NCI-H82 treated with DMSO at 0.1 percent for 48 hours (cell line): ENCODE results near the gene PTPRF.

ENCODE experiments used
- DNase-seq: peaks from one replicate; lab custom pipeline; 2025; ENCODE audit not compliant: unreplicated experiment; lab: John Stamatoyannopoulos, UW

Gene PTPRF

DNA sequence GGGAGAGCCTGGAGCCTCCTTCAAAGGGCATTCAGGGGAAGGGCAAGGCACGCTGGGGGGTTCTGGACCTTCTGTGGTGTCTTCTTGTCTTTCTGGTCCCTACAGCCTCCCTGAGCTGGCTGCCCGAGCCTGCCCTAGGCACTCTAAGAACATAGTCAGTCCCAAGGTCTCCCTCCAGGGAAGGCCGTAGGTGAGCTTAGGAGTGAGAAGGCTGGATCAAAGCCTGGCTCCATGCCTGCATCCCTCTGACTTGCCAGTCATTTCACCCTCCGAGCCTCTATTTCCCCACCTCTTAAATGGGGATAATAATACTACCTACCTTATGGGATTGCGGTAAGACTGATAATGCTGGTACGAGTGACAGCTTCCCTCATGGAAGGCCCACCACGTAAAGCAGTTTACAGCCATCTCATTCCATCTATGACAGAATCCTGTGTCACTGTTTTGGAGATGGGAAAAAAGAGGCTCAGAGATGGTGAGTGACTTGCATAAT is 20.8 kb downstream of the PTPRF start:
- DNase-seq = no peak

DNA sequence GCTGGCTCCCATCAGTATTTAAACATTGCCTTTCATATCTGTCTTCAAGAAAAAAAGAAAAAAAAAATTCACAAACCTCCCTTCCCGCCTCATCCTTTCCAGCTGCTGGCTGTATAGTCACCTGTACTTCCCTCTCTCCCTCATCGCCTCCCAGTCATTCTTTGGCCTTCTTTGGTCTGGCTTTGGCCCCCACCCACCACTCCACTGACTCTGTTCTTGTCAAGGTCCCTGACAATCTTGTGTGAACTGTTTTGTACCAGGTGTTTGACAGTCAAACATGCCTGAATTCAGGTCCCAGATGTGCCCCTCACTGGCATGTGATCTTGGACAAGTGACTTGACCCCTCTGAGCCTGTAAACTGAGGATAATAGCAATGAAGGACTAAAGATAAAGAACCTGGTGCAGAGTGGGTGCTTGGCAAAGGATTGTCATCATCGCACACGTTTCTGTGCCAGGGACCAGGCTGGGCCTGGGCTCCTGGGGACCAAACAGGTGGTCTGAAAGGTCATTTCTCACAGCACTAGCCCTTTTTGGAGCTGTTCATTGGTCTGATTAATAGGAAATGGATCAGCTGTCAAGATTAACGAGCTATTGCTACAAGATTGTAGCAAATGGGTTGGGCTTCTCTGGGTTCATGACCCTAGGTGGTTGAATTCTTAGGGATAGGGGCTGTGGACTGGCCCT is 21.5 kb downstream of the PTPRF start:
- no peak for DNase-seq

DNA sequence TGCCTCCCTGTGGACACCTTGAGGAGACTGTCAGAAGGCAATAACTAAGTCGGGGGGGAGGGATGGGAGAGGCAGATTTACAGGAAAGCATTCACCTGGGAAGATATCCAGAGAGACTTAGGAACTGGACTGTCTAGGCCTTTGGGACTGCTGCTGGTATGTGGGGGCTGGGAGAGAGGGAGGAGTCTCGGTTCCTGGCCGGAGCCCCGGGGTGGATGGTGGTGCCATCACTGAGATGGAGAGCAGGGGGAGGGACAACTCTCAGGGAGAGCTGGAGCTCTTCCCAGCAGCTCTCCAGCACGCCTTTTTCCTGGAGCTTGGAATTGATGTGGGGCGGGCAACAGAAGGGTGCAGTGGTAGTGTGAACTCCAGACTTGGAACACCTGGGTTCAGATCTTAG is 22.1 kb downstream of the PTPRF start:
- DNase-seq = no peak

DNA sequence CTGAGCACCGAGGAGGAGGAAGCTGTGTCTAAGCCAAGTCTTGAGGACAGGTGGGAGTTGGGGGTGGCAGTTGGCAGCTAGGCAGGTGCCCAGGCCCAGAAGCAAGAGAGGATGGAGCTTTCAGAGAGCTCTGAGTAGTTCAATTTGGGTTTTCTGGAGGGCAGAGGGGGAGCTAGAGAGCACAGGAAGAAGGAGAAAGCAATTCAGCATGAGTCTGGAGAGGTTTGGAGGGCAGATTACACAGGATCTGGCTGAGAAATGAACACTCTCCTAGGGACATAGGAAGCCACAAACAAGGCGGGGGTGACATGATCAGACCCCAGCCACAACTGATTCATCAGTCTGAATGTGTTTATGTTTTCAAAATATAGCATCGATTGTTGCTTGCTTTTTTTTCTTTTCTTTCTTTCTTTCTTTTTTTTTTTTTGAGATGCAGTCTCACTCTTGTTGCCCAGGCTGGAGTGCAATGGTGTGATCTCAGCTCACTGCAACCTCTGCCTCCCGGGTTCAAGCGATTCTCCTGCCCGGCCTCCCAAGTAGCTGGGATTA is 23.8 kb downstream of the PTPRF start:
- no peak for DNase-seq

DNA sequence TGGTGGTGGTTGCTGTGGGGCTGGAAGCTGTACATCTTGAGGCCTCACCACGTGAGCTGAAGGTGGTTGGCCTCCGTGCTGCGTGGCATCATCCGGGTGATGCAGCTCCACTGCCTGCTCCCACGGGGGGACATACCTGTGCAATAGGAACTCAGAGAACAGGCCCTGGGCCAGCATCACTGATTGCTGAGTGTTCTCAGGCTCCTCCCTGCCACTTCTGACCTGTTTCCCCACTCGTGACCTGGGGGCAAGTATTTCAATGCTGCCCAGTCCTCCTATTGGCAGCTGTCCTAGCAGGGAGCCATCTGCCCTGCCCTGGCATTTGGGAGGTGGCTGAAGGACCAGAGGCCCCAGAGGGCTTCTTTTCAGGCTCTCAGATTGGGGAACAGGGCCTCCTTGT is 26.1 kb downstream of the PTPRF start:
- no peak for DNase-seq

DNA sequence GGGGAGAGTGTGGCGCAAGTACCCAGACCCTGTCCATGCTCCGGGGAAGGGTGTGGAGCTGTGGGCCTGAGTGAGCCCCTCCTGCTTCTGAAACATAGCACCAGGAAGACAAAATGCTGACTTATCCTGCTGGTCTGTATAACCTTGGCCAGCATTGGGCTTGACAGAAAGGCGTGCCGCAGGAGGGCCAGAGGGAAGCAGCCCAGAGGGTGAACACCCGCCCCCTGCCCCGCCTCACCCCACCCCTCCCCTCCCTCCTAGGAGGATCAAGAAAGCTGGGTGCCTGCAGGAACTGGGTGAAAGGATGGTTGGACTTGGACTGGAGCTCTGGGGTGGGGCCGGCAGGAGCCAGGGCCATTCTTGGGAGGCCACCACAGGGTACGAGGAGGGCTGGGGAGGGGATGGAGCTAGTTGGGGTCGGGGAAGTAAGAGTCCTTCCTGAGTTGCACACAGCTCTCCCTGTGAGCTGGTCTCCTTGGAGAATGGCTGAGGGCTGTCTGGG is 27.1 kb downstream of the PTPRF start:
- no peak for DNase-seq

DNA sequence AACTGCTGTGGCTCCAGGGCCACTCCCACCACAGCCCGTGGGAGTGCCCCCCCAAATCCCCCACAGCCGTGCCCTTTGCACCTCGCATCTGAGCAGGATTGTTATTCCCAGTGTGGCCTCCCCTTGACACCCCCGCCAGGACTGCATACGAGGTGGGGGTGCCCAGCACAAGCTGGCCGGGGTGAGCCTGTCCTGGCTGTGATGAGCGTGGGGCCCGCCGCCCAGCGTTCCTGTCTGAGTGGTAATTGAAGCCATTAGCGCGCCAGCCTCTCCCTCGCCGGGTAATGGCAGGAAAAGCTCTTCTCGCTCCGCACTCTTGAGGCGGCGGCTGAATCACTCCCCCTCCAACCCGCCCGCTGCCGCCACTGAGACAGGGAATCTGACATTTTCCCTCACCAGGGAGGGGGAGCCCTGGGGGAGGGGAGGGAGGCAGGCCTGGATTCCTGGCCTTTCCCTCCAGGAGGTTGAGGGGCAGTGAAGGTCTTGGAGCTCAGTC is 27.7 kb downstream of the PTPRF start:
- no peak for DNase-seq

DNA sequence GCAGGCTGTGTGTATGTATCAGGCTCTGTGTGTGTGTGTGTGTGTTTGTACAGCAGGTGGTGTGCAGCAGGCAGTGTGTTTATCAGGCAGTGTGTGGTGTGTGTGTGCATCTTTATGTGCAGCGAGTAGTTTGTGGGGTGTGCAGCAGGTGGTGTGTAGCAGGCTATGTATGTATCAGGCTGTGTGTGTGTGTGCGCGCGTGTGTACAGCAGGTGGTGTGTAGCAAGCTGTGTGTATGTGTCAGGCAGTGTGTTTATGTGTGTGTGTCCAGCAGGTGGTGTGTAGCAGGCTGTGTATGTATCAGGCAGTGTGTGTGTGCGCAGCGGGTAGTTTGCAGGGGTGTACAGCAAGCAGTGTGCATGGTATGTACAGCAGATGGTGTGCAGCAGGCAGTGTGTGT is 29.0 kb downstream of the PTPRF start:
- DNase-seq = no peak

DNA sequence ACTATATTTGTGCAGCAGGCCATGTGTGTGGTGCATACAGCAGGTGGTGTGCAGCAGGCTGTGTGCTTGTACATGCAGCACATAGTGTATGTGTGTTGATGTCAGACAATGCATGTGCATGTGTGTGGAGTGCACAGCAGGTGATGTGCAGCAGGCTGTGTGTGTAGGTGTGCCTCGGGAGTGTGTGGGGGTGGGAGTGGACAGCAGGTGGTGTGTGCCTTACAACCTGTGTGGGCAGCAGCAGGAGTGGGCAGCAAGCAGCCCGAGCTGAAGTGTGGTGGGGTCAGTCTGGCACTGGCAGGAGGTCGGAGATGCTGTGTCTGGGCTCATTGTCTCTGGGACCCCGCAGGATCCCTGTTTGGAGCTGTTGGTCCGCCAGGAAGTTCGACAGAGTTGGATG is 29.6 kb downstream of the PTPRF start:
- no peak for DNase-seq

DNA sequence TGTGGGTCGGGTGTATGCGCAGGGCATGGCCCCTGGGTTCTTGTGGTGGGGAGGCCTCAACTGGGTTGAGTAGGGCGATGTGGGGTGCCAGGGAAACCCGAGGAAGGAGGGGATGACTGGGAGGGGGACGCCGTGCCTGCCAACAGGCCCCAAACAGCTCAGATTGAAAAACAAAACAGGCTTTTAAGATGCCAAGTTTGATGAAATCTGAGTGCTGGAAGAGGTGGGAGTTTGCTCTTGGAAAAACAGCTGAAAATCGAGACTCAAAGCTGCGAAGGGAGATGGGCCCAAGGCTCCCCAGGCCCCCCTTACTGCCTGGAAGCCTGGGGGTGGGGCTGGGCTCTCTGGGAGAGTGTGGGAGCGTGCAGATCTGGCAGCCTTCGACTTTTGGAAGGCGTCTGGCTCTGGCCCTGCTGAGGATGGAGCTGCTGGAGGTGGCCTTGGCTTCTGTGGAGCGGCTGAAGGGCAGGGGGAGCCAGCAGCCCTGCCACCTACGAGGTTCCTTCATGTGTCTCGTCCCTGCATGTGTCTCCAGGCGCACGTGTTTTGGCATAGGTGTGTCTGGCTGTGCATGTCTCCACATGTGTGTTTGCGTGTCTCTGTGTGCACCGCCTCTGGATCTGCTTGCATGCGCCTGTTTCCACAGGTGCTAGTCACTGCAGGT is 33.3 kb downstream of the PTPRF start:
- no peak for DNase-seq

DNA sequence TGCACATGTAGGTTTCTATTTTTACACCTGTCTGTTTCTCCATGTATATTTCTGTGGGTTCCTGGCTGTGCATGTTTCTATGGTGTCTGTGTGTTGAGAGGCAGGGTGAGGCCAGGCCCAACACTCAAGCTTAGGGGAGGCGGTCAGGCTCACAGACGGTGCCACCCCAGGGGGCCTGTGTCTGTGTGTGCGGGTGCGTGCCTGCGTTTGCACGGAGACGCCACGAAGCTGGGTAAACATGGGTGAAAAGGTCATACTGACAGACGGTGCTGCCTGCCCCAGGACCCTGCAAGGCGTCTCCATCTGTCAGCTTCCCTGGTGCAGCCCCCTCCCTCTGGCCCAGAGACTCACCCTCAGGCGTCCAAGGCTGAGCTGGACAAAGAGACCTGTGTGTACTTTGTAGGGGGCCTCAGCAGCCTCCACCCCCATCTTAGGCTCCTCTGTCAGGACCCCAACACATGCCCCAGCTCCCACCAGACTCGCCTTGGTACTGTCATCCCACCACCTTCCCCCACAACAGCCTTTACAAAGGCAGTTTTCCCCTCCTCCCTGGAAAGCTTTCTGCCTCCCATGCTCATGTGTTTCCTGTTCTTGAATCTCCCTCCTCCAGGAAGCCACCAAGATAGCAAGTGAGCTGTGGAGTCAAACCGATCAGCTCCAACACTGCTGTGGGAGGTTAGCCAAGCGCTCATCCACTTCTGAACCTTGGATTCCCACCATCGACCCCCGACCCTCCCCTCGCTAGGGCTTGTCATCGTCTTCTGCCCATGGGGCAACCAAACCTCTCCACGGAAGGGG is 34.1 kb downstream of the PTPRF start:
- peak; percentile 36 for DNase-seq

DNA sequence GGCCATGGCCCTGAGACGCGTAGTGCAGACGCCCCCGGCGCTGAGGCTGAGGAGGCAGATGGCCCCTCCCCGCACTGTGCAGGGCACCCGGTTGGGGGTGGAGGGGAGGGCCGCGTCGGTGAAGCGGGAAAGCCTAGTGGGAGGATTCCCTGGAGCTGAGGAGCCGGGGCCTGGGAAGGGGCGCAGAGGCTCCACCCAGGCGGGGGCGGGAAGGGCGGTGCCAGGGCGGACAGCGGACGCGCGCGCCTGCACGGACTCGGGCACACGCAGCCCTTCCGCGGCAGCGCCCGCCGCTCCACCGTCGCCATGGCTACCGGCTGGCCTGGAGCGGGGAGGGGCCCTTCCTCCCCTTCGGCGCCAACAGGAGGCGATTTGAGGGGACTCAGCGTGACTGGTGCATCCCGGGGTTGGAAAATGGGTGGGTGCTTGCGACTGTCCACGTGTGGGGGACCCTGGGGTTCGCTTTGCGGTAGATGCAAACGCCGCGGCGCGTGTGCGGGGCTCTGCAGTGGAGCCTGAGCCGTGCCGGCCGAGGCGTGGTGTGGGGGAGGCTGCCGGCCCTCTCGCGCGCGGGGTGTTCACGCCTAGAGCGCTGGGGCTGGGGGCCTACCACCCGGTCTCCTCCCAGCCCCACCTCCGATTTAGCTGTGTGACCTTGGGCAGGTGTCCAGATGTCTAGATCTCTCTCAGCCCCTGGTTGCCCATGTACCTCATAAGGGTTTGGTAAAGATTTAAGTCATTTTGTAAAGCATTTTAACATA is 35.1 kb downstream of the PTPRF start:
- DNase-seq = no peak

DNA sequence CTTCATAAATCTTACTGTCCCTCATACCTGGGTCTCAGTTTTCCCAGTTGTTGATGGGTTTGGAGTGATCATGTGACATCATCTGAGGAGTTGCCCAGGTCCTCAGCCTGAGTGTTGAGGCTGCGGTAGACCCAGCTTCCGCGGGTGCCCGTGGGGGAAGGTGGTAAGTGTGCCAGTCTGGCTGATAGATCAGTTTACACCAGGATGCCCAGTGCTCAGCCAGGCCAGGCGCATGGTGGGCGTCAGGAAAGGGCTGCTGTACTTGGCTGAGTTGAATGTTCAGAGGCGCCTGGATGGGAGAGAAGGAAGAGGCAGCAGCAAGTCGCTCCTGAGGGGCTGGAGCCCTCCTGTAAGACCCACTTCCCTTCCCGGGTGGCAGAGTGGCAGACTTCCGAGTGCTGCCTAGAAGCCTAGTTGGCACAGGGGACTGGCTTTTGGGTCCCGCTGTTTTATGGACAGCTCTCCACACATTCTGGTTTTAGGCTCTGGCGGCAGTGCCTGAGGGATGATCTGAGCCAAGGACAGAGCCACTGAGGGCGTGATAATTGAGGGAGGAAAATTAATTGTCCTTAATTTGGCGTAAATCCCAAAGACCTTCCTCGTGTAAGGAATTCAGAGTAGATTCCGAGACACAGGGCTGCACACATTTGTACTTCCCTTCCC is 35.8 kb downstream of the PTPRF start:
- DNase-seq = no peak

DNA sequence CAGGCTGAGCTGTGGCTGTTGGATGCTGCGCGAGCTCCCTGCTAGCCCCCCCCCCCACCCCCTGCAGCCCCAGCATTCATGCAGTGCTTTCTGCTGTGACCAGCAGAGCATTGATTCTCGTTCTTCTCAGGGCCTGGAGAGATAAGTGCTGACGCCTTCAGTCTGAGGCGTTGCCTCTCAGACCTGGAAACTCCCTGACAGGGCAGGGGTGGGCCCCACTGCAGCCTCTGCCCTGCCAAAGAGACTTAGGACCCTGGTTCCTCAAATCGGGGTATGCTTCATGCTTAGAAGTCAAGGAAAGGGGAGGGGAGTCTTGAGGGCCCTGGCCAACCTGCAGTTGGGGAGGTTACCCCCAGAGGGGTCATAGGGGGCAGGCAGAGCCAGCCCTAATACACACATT is 38.5 kb downstream of the PTPRF start:
- no peak for DNase-seq

DNA sequence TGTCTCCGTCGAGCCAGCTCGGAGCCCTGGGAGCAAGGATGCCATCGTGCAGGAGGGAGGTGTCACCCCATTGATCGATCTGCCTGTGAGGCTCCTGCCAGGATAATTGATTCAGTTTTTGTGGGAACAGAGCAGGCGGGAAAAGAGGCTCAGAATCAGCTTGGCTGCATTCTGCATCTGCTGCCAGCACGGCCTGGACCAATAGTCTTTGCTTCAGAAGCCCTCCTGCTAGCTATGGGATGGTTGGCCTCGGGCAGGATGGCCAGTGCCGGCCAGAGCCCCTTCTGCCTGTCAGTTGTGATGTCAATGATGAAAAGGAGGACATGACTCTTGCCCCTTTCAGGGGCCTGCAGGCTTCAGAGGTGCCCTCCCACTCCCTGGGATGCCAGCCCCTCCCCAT is 39.6 kb downstream of the PTPRF start:
- DNase-seq = no peak

DNA sequence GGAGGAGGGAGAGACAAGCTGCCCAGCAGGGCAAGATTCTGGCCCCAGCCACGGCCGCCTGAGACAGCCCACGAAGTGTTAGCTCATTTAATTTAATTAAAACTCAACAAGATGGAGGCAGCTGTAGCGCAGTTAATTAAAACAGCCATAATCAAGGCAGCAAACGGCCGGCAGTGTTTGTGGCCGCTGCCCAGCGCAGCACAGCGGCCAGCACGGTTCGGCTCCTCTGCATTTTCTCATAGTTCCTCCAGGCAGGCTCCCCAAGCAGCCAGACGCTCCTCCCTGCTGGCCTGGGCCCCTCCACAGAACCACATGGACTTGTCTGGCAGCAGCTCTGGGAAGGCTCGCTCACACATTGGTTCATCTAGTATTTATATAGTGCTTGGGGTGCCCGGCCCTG is 40.0 kb downstream of the PTPRF start:
- DNase-seq = no peak

DNA sequence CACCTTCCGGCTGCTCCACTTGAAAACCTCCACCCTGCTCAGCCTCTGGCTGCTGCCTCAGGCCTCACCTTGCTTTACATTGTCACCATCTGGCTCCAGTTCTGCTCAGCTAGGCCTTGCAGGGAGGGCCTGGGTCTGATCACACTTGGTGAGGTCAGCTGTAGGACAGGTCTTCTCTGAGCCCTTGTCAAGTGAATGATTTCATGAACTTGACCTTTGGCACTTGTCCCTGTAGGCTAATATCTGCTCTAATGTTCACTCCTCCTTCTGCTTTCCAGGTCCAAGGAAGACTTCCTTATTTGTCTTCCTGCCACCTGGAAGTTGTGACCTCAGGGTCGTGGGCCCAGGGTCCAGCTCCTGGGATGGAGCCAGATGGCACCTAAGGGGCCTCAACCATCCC is 41.4 kb downstream of the PTPRF start:
- no peak for DNase-seq

DNA sequence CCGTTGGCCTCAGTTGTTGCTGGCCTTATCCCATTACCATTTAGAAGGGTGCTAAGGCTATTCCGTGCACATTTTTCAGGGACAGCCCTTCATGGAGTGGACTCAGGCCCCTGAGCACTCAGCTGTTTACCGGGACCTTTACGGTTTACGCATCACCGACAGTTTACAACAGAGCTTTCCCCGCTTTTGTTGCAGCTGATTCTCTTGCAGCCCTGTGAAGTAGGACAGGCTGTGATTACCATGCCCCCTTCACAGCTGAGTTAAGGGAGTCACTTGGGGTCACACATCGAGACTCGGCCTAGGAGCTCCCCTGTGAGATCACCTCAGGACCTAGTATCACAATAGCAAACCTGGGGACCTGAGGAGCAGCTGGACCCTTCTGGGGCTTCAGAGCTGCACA is 41.9 kb downstream of the PTPRF start:
- DNase-seq = no peak

DNA sequence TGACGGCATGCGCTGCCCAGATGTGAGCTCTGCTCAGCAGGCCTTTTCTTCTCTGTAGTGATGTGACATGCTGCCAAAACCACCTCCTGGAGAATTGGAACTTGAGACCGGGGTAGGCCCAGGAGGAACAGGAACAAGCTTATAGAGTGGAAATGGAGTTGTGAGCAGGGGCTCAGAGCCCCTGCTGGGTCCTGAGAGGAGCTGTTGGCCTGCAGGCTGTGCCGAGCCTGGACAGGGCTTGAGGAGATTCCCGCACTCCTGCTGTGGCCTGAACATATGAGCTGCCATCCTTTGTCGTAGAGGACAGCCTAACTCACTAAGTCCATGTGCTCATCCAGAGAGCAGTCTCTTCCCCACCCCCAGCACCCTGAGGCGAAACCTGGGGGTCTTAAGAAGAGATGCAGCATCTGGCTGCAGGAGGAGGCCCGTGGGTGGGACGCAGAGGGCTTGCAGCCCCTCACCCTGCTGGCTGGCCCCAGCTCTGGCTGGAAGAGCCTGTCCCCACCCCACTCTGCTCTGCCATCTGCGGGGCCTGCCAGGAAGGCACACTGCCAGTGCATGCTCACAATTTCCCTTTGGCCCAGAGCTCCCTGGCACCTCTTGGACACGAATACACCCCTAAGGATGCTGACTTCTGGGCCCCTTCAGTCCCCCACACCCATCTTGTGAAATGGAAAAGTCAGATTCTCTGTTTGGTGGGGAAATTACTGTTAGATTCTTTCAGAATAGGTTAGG is 42.5 kb downstream of the PTPRF start:
- DNase-seq = no peak
